Ascending aorta (tissue), 2 donors: ENCODE measurements around the gene ABCC8. TPM values are rescaled to one million over a fixed set of nuclear protein-coding genes. Genes with fewer than 3 reads are reported as not detected.

Experiments
- DNase-seq, 2 donors: peaks; one replicate each; pipeline ENCODE4 v3.0.0-alpha.2; 2019; ENCODE audit warnings: low spot score in 2 of 2
- H3K27ac ChIP-seq, 2 donors: fragments of 200-600 bp; sonication (generic); one replicate each; pipeline ENCODE4 v1.5.1; 2016 to 2017; ENCODE audit warnings: mild to moderate bottlenecking in 1 of 2
- H3K27me3 ChIP-seq: fragments of 200-600 bp; sonication (generic); one replicate; pipeline ENCODE4 v1.5.1; 2017
- H3K36me3 ChIP-seq, 2 donors: fragments of 200-600 bp; sonication (generic); one replicate each; pipeline ENCODE4 v1.5.1; 2016
- H3K4me1 ChIP-seq, 2 donors: fragments of 200-600 bp; sonication (generic); one replicate each; pipeline ENCODE4 v1.5.1; 2016 to 2017; ENCODE audit warnings: mild to moderate bottlenecking in 1 of 2
- H3K4me3 ChIP-seq, 2 donors: fragments of 200-600 bp; sonication (generic); one replicate each; pipeline ENCODE4 v1.5.1; 2016 to 2017; ENCODE audit warnings: mild to moderate bottlenecking in 1 of 2
- H3K9me3 ChIP-seq, 2 donors: fragments of 200-600 bp; sonication (generic); one replicate each; pipeline ENCODE4 v1.5.1; 2016
- intact Hi-C: fragments of 100-400 bp; cut with DNase I; formaldehyde crosslinking; loops from one replicate; pipeline ENCODE4 v1.15.1; 2023
- total RNA-seq: library from RNA; depleted of rRNA; stranded (reverse); fragments of >200 nt; gene quantifications from one replicate; pipeline ENCODE4 v1.1.0, GENCODE V29; 2016
- TF ChIP-seq, protein P1 (sequence below), 3 experiments: fragments of 200-600 bp in 2 of 3; fragments of 450-650 bp in 1 of 3; sonication (generic) in 2 of 3; IDR thresholded peaks; one replicate each; pipeline ENCODE4 v1.5.1; 2016 to 2019; ENCODE audit warnings: antibody characterized with exemption in 3 of 3, mild to moderate bottlenecking in 1 of 3, moderate library complexity in 1 of 3

The ABCC8 gene
- total RNA-seq, 1 donor from 2014 or later: not detected

- no peaks in the 10 kb centered on the region for H3K9me3 ChIP-seq
- H3K36me3 ChIP-seq: no peaks in the 10 kb centered on the region
- TF ChIP-seq, protein P1, sequence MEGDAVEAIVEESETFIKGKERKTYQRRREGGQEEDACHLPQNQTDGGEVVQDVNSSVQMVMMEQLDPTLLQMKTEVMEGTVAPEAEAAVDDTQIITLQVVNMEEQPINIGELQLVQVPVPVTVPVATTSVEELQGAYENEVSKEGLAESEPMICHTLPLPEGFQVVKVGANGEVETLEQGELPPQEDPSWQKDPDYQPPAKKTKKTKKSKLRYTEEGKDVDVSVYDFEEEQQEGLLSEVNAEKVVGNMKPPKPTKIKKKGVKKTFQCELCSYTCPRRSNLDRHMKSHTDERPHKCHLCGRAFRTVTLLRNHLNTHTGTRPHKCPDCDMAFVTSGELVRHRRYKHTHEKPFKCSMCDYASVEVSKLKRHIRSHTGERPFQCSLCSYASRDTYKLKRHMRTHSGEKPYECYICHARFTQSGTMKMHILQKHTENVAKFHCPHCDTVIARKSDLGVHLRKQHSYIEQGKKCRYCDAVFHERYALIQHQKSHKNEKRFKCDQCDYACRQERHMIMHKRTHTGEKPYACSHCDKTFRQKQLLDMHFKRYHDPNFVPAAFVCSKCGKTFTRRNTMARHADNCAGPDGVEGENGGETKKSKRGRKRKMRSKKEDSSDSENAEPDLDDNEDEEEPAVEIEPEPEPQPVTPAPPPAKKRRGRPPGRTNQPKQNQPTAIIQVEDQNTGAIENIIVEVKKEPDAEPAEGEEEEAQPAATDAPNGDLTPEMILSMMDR (IDR thresholded peaks at IDR 0.05): no peak
Observed at GRCh38 chr11:17489751-17490150, 13.1 kb upstream of the ABCC8 start.

GRCh38 chr11:17488563-17488962, 11.9 kb upstream of the ABCC8 start:
- Histone ChIP-seq H3K4me3 (no peak overlapping the region), H3K27ac (no peak overlapping the region), H3K9me3 (no peaks in the 10 kb centered on the region), H3K27me3 (no peaks in the 10 kb centered on the region), H3K4me1 (no peaks in the 10 kb centered on the region), H3K36me3 (no peaks in the 10 kb centered on the region)
- TF ChIP-seq, protein P1 (IDR thresholded peaks at IDR 0.05): no peak
- DNase-seq: no peak
- intact Hi-C loops: no loop called here

More at GRCh38 chr11:17489751-17490150, 13.1 kb upstream of the ABCC8 start:
- intact Hi-C loops: no loop called here
- H3K4me1 ChIP-seq: no peaks in the 10 kb centered on the region
- no peak overlapping the region for H3K27ac ChIP-seq
- no peak overlapping the region for H3K4me3 ChIP-seq
- H3K27me3 ChIP-seq: no peaks in the 10 kb centered on the region
- DNase-seq: no peak

- no peaks in the 10 kb centered on the region for H3K4me1 ChIP-seq
- no peak for DNase-seq
- no peaks in the 10 kb centered on the region for H3K9me3 ChIP-seq
- no peak overlapping the region for H3K27ac ChIP-seq
- H3K27me3 ChIP-seq: no peaks in the 10 kb centered on the region
- H3K4me3 ChIP-seq: no peak overlapping the region
- no peaks in the 10 kb centered on the region for H3K36me3 ChIP-seq
- TF ChIP-seq, protein P1 (IDR thresholded peaks at IDR 0.05): no peak
- intact Hi-C loops: no loop called here
Observed at GRCh38 chr11:17486646-17487045, 10.0 kb upstream of the ABCC8 start.

- Histone ChIP-seq H3K4me3 (no peak overlapping the region), H3K27ac (no peak overlapping the region), H3K27me3 (no peaks in the 10 kb centered on the region), H3K9me3 (no peaks in the 10 kb centered on the region), H3K36me3 (no peaks in the 10 kb centered on the region), H3K4me1 (no peaks in the 10 kb centered on the region)
- intact Hi-C loops: no loop called here
- TF ChIP-seq, protein P1 (IDR thresholded peaks at IDR 0.05): no peak
- DNase-seq: no peak
Observed at GRCh38 chr11:17483505-17483904, 6.9 kb upstream of the ABCC8 start.

- H3K27me3 ChIP-seq: no peaks in the 10 kb centered on the region
- no peak overlapping the region for H3K4me3 ChIP-seq
- TF ChIP-seq, protein P1 (IDR thresholded peaks at IDR 0.05): no peak
- no peaks in the 10 kb centered on the region for H3K36me3 ChIP-seq
- intact Hi-C loops: no loop called here
- no peaks in the 10 kb centered on the region for H3K9me3 ChIP-seq
- H3K27ac ChIP-seq: no peak overlapping the region
- no peak for DNase-seq
- H3K4me1 ChIP-seq: no peaks in the 10 kb centered on the region
Observed at GRCh38 chr11:17481905-17482304, 5.3 kb upstream of the ABCC8 start.
